ENCODE data around the gene CCND1.

CCND1 gene

GRCh38 chr11:69640260-69640994, 529 bp upstream of the CCND1 start:
- no peak for TF ChIP-seq CTCF (conservative IDR thresholded peaks at IDR 0.05; ENCODE audit: low read depth, low read length)
- no peak for DNase-seq (ENCODE audit: low read depth)

GRCh38 chr11:69641681-69642548, 959 bp downstream of the CCND1 start:
- H3K4me3 ChIP-seq (ENCODE audit: low read length): peak overlapping the region; percentile 98
- TF ChIP-seq CTCF (conservative IDR thresholded peaks at IDR 0.05; ENCODE audit: low read depth, low read length): no peak
- DNase-seq (ENCODE audit: low read depth): no peak

More at GRCh38 chr11:69640260-69640994, 529 bp upstream of the CCND1 start:
- H3K4me3 ChIP-seq (ENCODE audit: low read length): peak overlapping the region; percentile 98

GRCh38 chr11:69642549-69642912, 1.6 kb downstream of the CCND1 start:
- peak overlapping the region; percentile 98 for H3K4me3 ChIP-seq (ENCODE audit: low read length)
- TF ChIP-seq CTCF (conservative IDR thresholded peaks at IDR 0.05; ENCODE audit: low read depth, low read length): no peak
- DNase-seq (ENCODE audit: low read depth): no peak

GRCh38 chr11:69642913-69643632, 2.1 kb downstream of the CCND1 start:
- peak overlapping the region; percentile 98 for H3K4me3 ChIP-seq (ENCODE audit: low read length)
- no peak for DNase-seq (ENCODE audit: low read depth)
- peak; percentile 75 for TF ChIP-seq CTCF (conservative IDR thresholded peaks at IDR 0.05; ENCODE audit: low read depth, low read length)

GRCh38 chr11:69643646-69644045, 2.7 kb downstream of the CCND1 start:
- TF ChIP-seq CTCF (conservative IDR thresholded peaks at IDR 0.05; ENCODE audit: low read depth, low read length): no peak
- peak overlapping the region; percentile 98 for H3K4me3 ChIP-seq (ENCODE audit: low read length)
- no peak for DNase-seq (ENCODE audit: low read depth)

- TF ChIP-seq CTCF (conservative IDR thresholded peaks at IDR 0.05; ENCODE audit: low read depth, low read length): peak; percentile 50
- DNase-seq (ENCODE audit: low read depth): peak; percentile 91
- H3K4me3 ChIP-seq (ENCODE audit: low read length): peak overlapping the region; percentile 98
These were observed 3.4 kb downstream of the CCND1 start for GRCh38 chr11:69644071-69644961.
